ENCODE data around the gene ELP6.

DNA sequence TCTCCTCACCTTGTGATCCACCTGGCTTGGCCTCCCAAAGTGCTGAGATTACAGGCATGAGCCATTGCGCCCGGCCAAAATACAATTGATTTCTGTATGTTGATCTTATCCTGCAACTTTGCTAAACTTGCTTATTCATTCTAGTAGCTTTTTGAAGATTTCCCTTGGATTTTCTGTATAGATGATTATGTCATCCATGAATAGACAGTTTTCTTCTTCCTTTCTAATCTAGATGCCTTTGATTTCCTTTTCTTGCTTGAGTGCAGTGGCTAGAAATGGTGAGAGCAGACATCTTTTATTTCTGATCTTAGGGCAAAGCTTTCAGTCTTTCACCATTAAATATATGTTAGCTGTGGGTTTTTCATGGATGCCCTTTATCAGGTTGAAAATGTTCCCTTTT, 4.4 kb upstream of the ELP6 start:
- TF ChIP-seq POLR2AphosphoS5 (IDR thresholded peaks at IDR 0.05; ENCODE audit: low read depth, low read length) = no peak
- no peak for TF ChIP-seq CTCF (IDR thresholded peaks at IDR 0.05)
- no peak for TF ChIP-seq SIN3A (IDR thresholded peaks at IDR 0.05; ENCODE audit: borderline replicate concordance, insufficient read depth, low read depth, low read length)
- no peak for TF ChIP-seq REST (IDR thresholded peaks at IDR 0.05; ENCODE audit: insufficient read depth in 1 of 2, low read depth in 2 of 2, low read length in 1 of 2)
